Endothelial cell of umbilical vein (primary cell): ENCODE measurements around the gene CBLN4. TPM values are rescaled to one million over a fixed set of nuclear protein-coding genes. Genes with fewer than 3 reads are reported as not detected.

Source experiments
- BruUV-seq: library from RNA; stranded (reverse); fragments of 400-500 nt; replicated peaks from 2 replicates; lab custom pipeline; 2021; lab: Mats Ljungman, UMichigan
- CTCF ChIA-PET: fragments of 300-600, 350-600 bp; sonication (Branson Sonifier 250); formaldehyde crosslinking; loops from one replicate; lab custom pipeline; 2021; ENCODE audit warnings: antibody characterized with exemption, inconsistent platforms; lab: Charles Lee
- POLR2A ChIA-PET: fragments of 300-600, 350-600 bp; sonication (Branson Sonifier 250); formaldehyde crosslinking; loops from one replicate; lab custom pipeline; 2021; ENCODE audit warnings: antibody characterized with exemption, inconsistent platforms; lab: Charles Lee
- DNase-seq: peaks from one replicate; pipeline ENCODE4 v3.0.0-alpha.2; 2011; ENCODE audit warnings: low read depth, low spot score
- FAIRE-seq: peaks from 2 replicates; lab custom pipeline; 2011; peaks lifted over from hg19 to GRCh38; lab: Jason Lieb, UNC
- H2AFZ ChIP-seq: 2 replicates; pipeline ENCODE4 v1.6.0; 2012; ENCODE audit warnings: low read depth, low read length, control low read depth, inconsistent platforms
- H3K27ac ChIP-seq: 2 replicates; pipeline ENCODE4 v1.5.1; 2011; ENCODE audit warnings: low read depth, mild to moderate bottlenecking, control low read depth, low read length, moderate library complexity; ENCODE audit not compliant: insufficient read depth
- H3K27me3 ChIP-seq, 2 experiments: 2 replicates each; pipeline versions ENCODE4 v1.6.0 to v1.6.1; 2011; ENCODE audit warnings: low read length in 2 of 2, mixed read lengths in 1 of 2; ENCODE audit not compliant: control insufficient read depth in 2 of 2, insufficient read depth in 2 of 2
- H3K36me3 ChIP-seq, 2 experiments: 2 replicates in 1 of 2; 3 replicates in 1 of 2; pipeline ENCODE4 v1.5.1; 2011; ENCODE audit warnings: low read length in 2 of 2, mild to moderate bottlenecking in 1 of 2, moderate library complexity in 1 of 2; ENCODE audit not compliant: control insufficient read depth in 2 of 2, insufficient read depth in 2 of 2; ENCODE audit errors: extremely low read depth in 1 of 2
- H3K4me1 ChIP-seq: 3 replicates; pipeline ENCODE4 v1.5.1; 2011; ENCODE audit warnings: mild to moderate bottlenecking, low read length; ENCODE audit not compliant: control insufficient read depth, insufficient read depth; ENCODE audit errors: extremely low read depth
- H3K4me2 ChIP-seq: 2 replicates; pipeline ENCODE4 v1.6.1; 2011; ENCODE audit warnings: low read length, control low read depth, mixed read lengths; ENCODE audit not compliant: insufficient read depth
- H3K4me3 ChIP-seq, 3 experiments: fragments of 200-600 bp in 1 of 3; sonication (generic), shearing (Covaris generic) in 1 of 3; replicated peaks in 1 of 3; 2 replicates each; pipeline ENCODE4 v1.5.1; 2011 to 2016; ENCODE audit warnings: control low read depth in 3 of 3, low read length in 3 of 3, mild to moderate bottlenecking in 2 of 3, inconsistent platforms in 1 of 3, low read depth in 1 of 3, moderate library complexity in 1 of 3; ENCODE audit not compliant: insufficient read depth in 1 of 3
- H3K79me2 ChIP-seq: 2 replicates; pipeline ENCODE4 v1.6.0; 2012; ENCODE audit warnings: low read length, inconsistent platforms; ENCODE audit not compliant: control insufficient read depth, insufficient read depth
- H3K9ac ChIP-seq: replicated peaks from 2 replicates; pipeline ENCODE3; 2011; ENCODE audit warnings: low read length, control low read depth; ENCODE audit not compliant: insufficient read depth; ENCODE audit errors: extremely low read depth
- H3K9me1 ChIP-seq: replicated peaks from 3 replicates; pipeline ENCODE4 v1.6.0; 2011; ENCODE audit warnings: mild to moderate bottlenecking, low read length; ENCODE audit not compliant: control insufficient read depth, insufficient read depth; ENCODE audit errors: extremely low read depth
- H3K9me3 ChIP-seq: replicated peaks from 2 replicates; pipeline ENCODE4 v1.5.1; 2012; ENCODE audit warnings: low read length, inconsistent platforms; ENCODE audit not compliant: control insufficient read depth, insufficient read depth
- H4K20me1 ChIP-seq: replicated peaks from 2 replicates; pipeline ENCODE3; 2011; ENCODE audit warnings: mild to moderate bottlenecking, low read length; ENCODE audit not compliant: control insufficient read depth, insufficient read depth; ENCODE audit errors: extremely low read depth
- CTCF ChIP-seq, 2 donors: IDR thresholded peaks; 1 replicate in 1 of 2; 2 replicates in 1 of 2; pipeline ENCODE4 v1.5.1; 2011; ENCODE audit warnings: low read length in 2 of 2, mild to moderate bottlenecking in 2 of 2, moderate library complexity in 2 of 2, control low read depth in 1 of 2, inconsistent platforms in 1 of 2, low read depth in 1 of 2; ENCODE audit not compliant: insufficient read depth in 1 of 2; ENCODE audit errors: extremely low read depth in 1 of 2
- EZH2 ChIP-seq: IDR thresholded peaks from 2 replicates; pipeline ENCODE4 v1.6.1; 2012; ENCODE audit warnings: borderline replicate concordance, low read depth, mild to moderate bottlenecking, moderate library complexity, low read length, inconsistent platforms; ENCODE audit not compliant: severe bottlenecking
- FOS ChIP-seq: IDR thresholded peaks from 2 replicates; pipeline ENCODE4 v1.6.1; 2011; ENCODE audit warnings: mild to moderate bottlenecking, low read length, moderate library complexity, borderline replicate concordance; ENCODE audit not compliant: insufficient read depth
- GATA2 ChIP-seq: IDR thresholded peaks from 2 replicates; pipeline ENCODE4 v1.7.0; 2011; ENCODE audit warnings: low read depth, mild to moderate bottlenecking, moderate library complexity, mixed read lengths, low read length; ENCODE audit not compliant: insufficient read length, insufficient read depth
- JUN ChIP-seq: IDR thresholded peaks from 2 replicates; pipeline ENCODE4 v1.6.1; 2011; ENCODE audit warnings: borderline replicate concordance, low read depth; ENCODE audit not compliant: insufficient read length, insufficient read depth
- MAX ChIP-seq: IDR thresholded peaks from 2 replicates; pipeline ENCODE4 v1.6.1; 2011; ENCODE audit not compliant: insufficient read depth, insufficient read length
- MYC ChIP-seq: IDR thresholded peaks from one replicate; pipeline ENCODE4 v1.6.1; 2011; ENCODE audit warnings: mild to moderate bottlenecking, low read depth, low read length
- POLR2A ChIP-seq: IDR thresholded peaks from 2 replicates; pipeline ENCODE4 v1.6.1; 2012; ENCODE audit warnings: low read depth, mild to moderate bottlenecking, control low read depth, low read length
- POLR2AphosphoS5 ChIP-seq: IDR thresholded peaks from 2 replicates; pipeline ENCODE4 v1.6.1; 2012; ENCODE audit warnings: low read depth, mild to moderate bottlenecking, control low read depth, low read length, moderate library complexity; ENCODE audit not compliant: insufficient read depth
- dilution Hi-C: fragments of 300-500 bp; cut with MboI; formaldehyde crosslinking; loops from one replicate; pipeline ENCODE4 v1.15.0; 2019; ENCODE audit warnings: low sequenced_read_pairs; ENCODE audit not compliant: extremely low pct_ligation_motif_present
- intact Hi-C: fragments of 100-400 bp; cut with micrococcal nuclease; formaldehyde crosslinking; loops from one replicate; pipeline ENCODE4 v1.10.0; 2022
- polyA plus RNA-seq, 4 experiments: library from polyadenylated mRNA; depleted of rRNA in 3 of 4; stranded (reverse) in 3 of 4; unstranded in 1 of 4; fragments of >200 nt; gene quantifications; 2 replicates each; pipeline versions ENCODE4 v1.2.1 to v1.2.3, GENCODE V29; 2011 to 2012; ENCODE audit warnings: missing spikeins in 1 of 4
- total RNA-seq: library from RNA; stranded (reverse); gene quantifications from 2 replicates; pipeline ENCODE4 v1.2.3, GENCODE V29; 2021

CBLN4 gene
- total and polyA plus RNA-seq, 2 donors (not counting 3 experiments of a cell fraction or from before 2014, with no cell fraction given): not detected

- dilution Hi-C loops (no loop called here), intact Hi-C loops (no loop called here)
- DNase-seq (no peak), FAIRE-seq (no peak)
- POLR2A ChIA-PET: no interaction called here
- no peak overlapping the region for H3K4me3 ChIP-seq
- no peak overlapping the region for H2AFZ ChIP-seq
- H4K20me1 ChIP-seq: no peaks in the 10 kb centered on the region
- H3K79me2 ChIP-seq: no peaks in the 10 kb centered on the region
- no peaks in the 10 kb centered on the region for H3K9me1 ChIP-seq
- no peaks in the 10 kb centered on the region for H3K4me1 ChIP-seq
- no peak overlapping the region for H3K9ac ChIP-seq
- TF ChIP-seq MAX (no peak), GATA2 (no peak), POLR2AphosphoS5 (no peak), EZH2 (no peak), POLR2A (no peak), FOS (no peak), JUN (no peak), CTCF (IDR thresholded peaks at IDR 0.05; ENCODE audit: extremely low read depth in 1 of 2, insufficient read depth in 1 of 2, low read depth in 1 of 2, low read length in 2 of 2) (no peak), MYC (no peak)
- no peaks in the 10 kb centered on the region for H3K27me3 ChIP-seq
- peaks cover 11% of the 10 kb centered on the region for H3K9me3 ChIP-seq
- no peaks in the 10 kb centered on the region for H3K36me3 ChIP-seq
- BruUV-seq: no TSS peak
- H3K27ac ChIP-seq: no peak overlapping the region
- CTCF ChIA-PET: no interaction called here
- H3K4me2 ChIP-seq: no peak overlapping the region
Measured at GRCh38 chr20:56018716-56019115, 13.4 kb upstream of the CBLN4 start.
